HEK293 (cell line): ENCODE results near the gene ERLEC1.

Experiments
- CTCF ChIA-PET: fragments of 350-600 bp; formaldehyde crosslinking; extraction: SDS; loops from one replicate; lab custom pipeline; 2021; ENCODE audit warnings: antibody characterized with exemption; lab: Yijun Ruan, JAX
- POLR2A ChIA-PET: fragments of 300-600 bp; formaldehyde crosslinking; extraction: SDS; loops from one replicate; lab custom pipeline; 2020; ENCODE audit warnings: antibody characterized with exemption, inconsistent platforms; lab: Yijun Ruan, JAX
- H3K27ac ChIP-seq: fragments of 200-500 bp; sonication (Bioruptor generic); 2 replicates; pipeline ENCODE4 v1.5.1; 2014; ENCODE audit warnings: low read depth, low read length, control low read depth, inconsistent platforms; ENCODE audit errors: extremely low read depth
- H3K36me3 ChIP-seq, 2 experiments: fragments of 200-500 bp in 1 of 2; sonication (Bioruptor generic) in 1 of 2; 1 replicate in 1 of 2; 2 replicates in 1 of 2; pipeline ENCODE4 v1.5.1; 2014 to 2017; ENCODE audit warnings: inconsistent platforms in 2 of 2, low read length in 2 of 2; ENCODE audit not compliant: control insufficient read depth in 2 of 2, insufficient read depth in 1 of 2
- H3K4me1 ChIP-seq: fragments of 200-500 bp; sonication (Bioruptor generic); 2 replicates; pipeline ENCODE4 v1.5.1; 2014; ENCODE audit warnings: mild to moderate bottlenecking, low read length, inconsistent platforms; ENCODE audit not compliant: control insufficient read depth, insufficient read depth
- H3K4me3 ChIP-seq: 2 replicates; pipeline ENCODE4 v1.5.1; 2011; ENCODE audit warnings: low read depth, mild to moderate bottlenecking, control low read depth, low read length, moderate library complexity
- H3K9me3 ChIP-seq: fragments of 200-500 bp; sonication (Bioruptor generic); 2 replicates; pipeline ENCODE4 v1.5.1; 2014; ENCODE audit warnings: low read depth, low read length, inconsistent platforms; ENCODE audit not compliant: control insufficient read depth, insufficient read depth
- OVOL3 ChIP-seq: fragments of 450-650 bp; formaldehyde crosslinking; IDR thresholded peaks from 2 replicates; pipeline ENCODE4 v1.5.1; 2016; ENCODE audit warnings: missing biosample characterization, missing genetic modification characterization
- SP2 ChIP-seq: fragments of 450-650 bp; formaldehyde crosslinking; IDR thresholded peaks from 2 replicates; pipeline ENCODE4 v1.5.1; 2016; ENCODE audit warnings: missing biosample characterization, missing genetic modification characterization
- WT1 ChIP-seq: fragments of 450-650 bp; formaldehyde crosslinking; IDR thresholded peaks from 2 replicates; pipeline ENCODE4 v1.5.1; 2016; ENCODE audit warnings: missing biosample characterization, missing genetic modification characterization
- ZNF140 ChIP-seq: fragments of 450-650 bp; formaldehyde crosslinking; IDR thresholded peaks from 2 replicates; pipeline ENCODE4 v1.5.1; 2016; ENCODE audit warnings: missing biosample characterization, missing genetic modification characterization

Gene ERLEC1

GRCh38 chr2:53867773-53868172 is 80.9 kb downstream of the ERLEC1 start:
- TF ChIP-seq ZNF140 (no peak), OVOL3 (tag by site-specific recombination) (no peak), WT1 (tag by site-specific recombination) (no peak), SP2 (tag by site-specific recombination) (no peak)
- Histone ChIP-seq H3K27ac (no peak overlapping the region), H3K9me3 (no peaks in the 10 kb centered on the region), H3K4me3 (no peak overlapping the region), H3K4me1 (no peaks in the 10 kb centered on the region), H3K36me3 (peaks cover 43 to 63% of the 10 kb centered on the region in 2 experiments)
- CTCF ChIA-PET: no interaction called here
- POLR2A ChIA-PET: no interaction called here
